DND-41 (cell line): ENCODE results near the gene TBCB.

ENCODE experiments used
- EZH2 ChIP-seq: IDR thresholded peaks from 3 replicates; pipeline ENCODE4 v1.6.1; 2012; ENCODE audit warnings: borderline replicate concordance, low read depth, mild to moderate bottlenecking, moderate library complexity, low read length, inconsistent platforms; ENCODE audit not compliant: severe bottlenecking
- TF ChIP-seq, protein P1 (sequence below): IDR thresholded peaks from 2 replicates; pipeline ENCODE4 v1.5.1; 2012; ENCODE audit warnings: borderline replicate concordance, low read length, moderate library complexity, mild to moderate bottlenecking; ENCODE audit not compliant: poor library complexity, severe bottlenecking; ENCODE audit errors: extremely low read depth

DNA sequence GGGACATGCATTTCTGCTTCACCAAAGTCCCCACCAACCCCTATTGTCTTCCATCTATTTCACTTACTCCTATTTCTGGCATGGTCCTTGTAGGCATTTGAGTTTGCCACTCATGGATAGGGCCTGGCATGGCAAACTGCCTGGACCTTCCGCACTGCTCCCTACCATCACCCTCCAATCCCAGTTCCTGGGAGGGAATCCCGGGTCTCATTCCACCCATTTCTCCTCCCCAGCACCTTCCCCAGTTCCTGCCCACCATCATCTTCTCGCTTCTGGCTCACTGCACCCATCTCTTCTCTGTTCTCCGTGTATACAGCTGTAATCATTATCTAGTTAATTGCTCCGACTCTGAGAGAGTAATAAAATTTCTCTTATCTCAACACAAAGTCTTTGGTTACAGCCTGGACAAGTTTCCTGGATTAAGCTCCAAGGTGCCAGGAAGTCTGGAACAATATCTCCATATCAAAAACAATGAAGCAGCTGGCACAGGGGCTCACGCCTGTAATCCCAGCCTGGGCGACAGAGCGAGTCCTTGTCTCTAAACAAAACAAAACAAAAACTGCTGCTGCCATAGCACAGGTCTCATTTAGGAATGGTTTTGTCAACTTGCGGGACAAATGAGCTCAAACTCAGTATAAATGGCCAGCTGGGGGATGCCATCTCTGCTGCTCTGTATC is 54.0 kb downstream of the TBCB start:
- TF ChIP-seq, protein P1, sequence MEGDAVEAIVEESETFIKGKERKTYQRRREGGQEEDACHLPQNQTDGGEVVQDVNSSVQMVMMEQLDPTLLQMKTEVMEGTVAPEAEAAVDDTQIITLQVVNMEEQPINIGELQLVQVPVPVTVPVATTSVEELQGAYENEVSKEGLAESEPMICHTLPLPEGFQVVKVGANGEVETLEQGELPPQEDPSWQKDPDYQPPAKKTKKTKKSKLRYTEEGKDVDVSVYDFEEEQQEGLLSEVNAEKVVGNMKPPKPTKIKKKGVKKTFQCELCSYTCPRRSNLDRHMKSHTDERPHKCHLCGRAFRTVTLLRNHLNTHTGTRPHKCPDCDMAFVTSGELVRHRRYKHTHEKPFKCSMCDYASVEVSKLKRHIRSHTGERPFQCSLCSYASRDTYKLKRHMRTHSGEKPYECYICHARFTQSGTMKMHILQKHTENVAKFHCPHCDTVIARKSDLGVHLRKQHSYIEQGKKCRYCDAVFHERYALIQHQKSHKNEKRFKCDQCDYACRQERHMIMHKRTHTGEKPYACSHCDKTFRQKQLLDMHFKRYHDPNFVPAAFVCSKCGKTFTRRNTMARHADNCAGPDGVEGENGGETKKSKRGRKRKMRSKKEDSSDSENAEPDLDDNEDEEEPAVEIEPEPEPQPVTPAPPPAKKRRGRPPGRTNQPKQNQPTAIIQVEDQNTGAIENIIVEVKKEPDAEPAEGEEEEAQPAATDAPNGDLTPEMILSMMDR = no peak
- no peak for TF ChIP-seq EZH2
